ENCODE data around the gene LRRC75A.
A peak's percentile ranks its signal among the peaks of the same experiment; 100 is the strongest.

Gene LRRC75A

DNA sequence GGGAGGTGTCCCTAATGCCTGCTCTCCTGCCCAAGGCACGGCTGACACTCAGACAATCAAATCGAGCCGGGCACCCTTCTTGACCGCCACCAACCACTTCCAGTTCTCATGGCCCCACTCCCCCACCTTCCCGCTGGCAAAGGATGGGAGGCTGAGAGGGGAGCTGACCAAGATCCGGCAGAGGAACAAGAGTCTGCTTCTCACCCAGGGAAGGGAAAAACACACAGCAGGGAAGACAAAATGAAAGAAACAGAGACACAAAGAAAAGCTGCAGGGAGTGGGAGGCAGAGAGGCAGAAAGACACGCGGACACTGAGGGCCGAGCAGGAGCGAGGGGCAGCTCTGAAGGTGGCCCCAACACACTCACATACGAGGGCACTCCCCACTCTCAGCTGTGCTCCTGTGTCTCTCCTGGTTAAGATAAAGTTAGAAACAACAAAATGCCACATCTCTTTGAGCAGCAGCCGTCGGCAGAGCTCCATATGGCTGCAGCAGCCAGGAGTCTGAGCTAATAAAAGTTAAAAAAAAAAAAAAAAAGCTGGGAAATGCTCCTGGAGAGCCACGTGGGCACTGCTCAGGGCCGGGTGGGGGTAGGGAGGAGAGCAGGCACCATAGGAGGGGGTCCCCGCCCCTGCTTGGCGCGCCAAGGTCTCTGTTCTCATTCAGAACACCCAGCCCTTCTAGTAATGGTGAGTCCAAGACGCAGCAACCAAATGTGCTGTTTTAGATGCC lies 7.4 kb downstream of the LRRC75A start:
- peaks cover 11% of the 10 kb centered on the region for H3K4me1 Mint-ChIP-seq
- H3K9me3 Mint-ChIP-seq, result no peaks in the 10 kb centered on the region
- ATAC-seq, result no peak
- DNase-seq (ENCODE audit: low spot score in 2 of 2), result no peak
- no peak overlapping the region for H3K27ac Mint-ChIP-seq
- no peak overlapping the region for H3K4me3 Mint-ChIP-seq
- no peaks in the 10 kb centered on the region for H3K36me3 Mint-ChIP-seq

DNA sequence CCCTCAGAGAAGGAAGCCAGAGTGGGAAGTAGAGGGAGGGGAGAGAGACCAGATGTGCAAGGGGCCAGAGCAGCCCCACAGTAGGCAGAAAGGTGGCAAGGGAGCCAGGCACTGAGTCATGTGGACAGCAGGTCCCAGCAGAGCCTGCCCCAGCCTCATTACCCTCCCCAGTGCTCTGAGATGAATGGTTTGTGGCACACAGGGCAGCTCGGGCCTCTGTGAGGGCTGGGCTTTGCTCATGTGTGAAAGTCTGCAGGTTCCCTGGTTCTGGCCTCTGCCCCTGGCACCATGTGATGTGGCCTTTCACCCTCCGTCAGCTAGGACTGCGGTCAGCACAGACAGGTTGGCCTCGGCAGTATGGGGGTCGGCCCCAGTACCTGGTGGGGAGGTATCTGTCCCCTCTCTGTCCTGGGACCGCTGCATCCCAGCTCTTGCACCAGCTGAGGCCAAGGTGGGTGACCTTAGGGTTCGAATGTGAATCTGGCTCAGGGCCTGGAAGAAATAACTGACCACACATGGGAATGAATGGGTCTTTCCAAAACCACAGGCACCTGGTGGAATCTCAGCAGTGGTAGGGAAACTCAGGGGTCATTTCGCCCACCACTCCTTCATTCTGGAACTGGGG lies 8.9 kb downstream of the LRRC75A start:
- no peak for DNase-seq (ENCODE audit: low spot score in 2 of 2)
- Mint-ChIP-seq H3K36me3 (no peaks in the 10 kb centered on the region), H3K4me1 (peaks cover 5% of the 10 kb centered on the region), H3K27ac (no peak overlapping the region), H3K9me3 (no peaks in the 10 kb centered on the region), H3K4me3 (no peak overlapping the region)
- ATAC-seq, result no peak

GRCh38 chr17:16482253-16482652 lies 9.7 kb downstream of the LRRC75A start:
- Mint-ChIP-seq H3K36me3 (no peaks in the 10 kb centered on the region), H3K9me3 (no peaks in the 10 kb centered on the region), H3K27ac (no peak overlapping the region), H3K4me3 (no peak overlapping the region), H3K4me1 (peaks cover 5% of the 10 kb centered on the region)
- no peak for ATAC-seq
- DNase-seq (ENCODE audit: low spot score in 2 of 2), result no peak

DNA sequence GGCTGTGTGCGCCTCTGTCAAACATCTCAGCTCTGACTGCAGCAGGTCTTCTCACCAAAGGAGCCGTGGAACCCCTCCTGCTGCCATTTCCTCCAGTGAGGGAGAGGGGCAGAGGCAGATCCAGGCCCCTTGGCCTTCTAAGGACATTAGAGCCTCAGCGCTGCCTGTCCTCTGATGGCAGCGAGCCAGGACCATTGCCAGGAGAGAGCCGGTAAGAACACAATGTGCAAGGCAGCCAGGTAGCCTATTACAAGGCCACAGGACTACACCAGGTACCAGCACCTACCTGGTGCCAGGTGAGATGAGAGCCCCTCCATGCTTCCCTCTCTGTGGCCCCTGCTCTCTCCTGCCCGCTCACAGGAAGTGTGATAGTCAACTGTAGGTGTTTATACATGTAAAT lies 11.0 kb downstream of the LRRC75A start:
- H3K9me3 Mint-ChIP-seq, result no peaks in the 10 kb centered on the region
- no peak overlapping the region for H3K27ac Mint-ChIP-seq
- ATAC-seq (no peak), DNase-seq (ENCODE audit: low spot score in 2 of 2) (no peak)
- H3K36me3 Mint-ChIP-seq, result no peaks in the 10 kb centered on the region
- no peak overlapping the region for H3K4me3 Mint-ChIP-seq
- H3K4me1 Mint-ChIP-seq, result peaks cover 5% of the 10 kb centered on the region

- no peaks in the 10 kb centered on the region for H3K36me3 Mint-ChIP-seq
- peaks cover 1% of the 10 kb centered on the region for H3K4me1 Mint-ChIP-seq
- ATAC-seq (no peak), DNase-seq (ENCODE audit: low spot score in 2 of 2) (no peak)
- no peak overlapping the region for H3K27ac Mint-ChIP-seq
- H3K4me3 Mint-ChIP-seq, result no peak overlapping the region
- no peaks in the 10 kb centered on the region for H3K9me3 Mint-ChIP-seq
Measured at GRCh38 chr17:16479264-16479663, 12.7 kb downstream of the LRRC75A start.

DNA sequence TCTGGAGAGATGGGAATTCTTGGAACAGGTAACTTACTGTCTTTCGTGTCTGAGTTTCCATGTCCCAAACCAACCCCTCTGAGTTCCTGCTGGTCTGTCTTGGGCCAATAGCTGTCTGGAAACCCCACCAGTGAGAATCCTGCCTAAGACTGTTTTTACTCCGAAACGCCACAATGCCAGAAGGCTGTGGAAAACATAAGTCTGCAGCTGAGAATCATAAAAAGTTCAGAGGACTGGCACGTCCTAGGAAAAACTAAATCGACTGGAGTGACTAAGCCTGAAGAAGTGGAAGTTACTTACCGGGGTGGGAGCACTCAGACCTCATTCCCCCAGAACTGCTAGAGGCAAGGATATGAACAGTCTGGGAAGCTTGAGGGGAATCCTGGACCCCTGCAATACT lies 13.3 kb downstream of the LRRC75A start:
- no peak overlapping the region for H3K4me3 Mint-ChIP-seq
- DNase-seq (ENCODE audit: low spot score in 2 of 2), result no peak
- H3K9me3 Mint-ChIP-seq, result no peaks in the 10 kb centered on the region
- H3K4me1 Mint-ChIP-seq, result no peaks in the 10 kb centered on the region
- H3K27ac Mint-ChIP-seq, result no peak overlapping the region
- ATAC-seq, result no peak
- H3K36me3 Mint-ChIP-seq, result no peaks in the 10 kb centered on the region

DNA sequence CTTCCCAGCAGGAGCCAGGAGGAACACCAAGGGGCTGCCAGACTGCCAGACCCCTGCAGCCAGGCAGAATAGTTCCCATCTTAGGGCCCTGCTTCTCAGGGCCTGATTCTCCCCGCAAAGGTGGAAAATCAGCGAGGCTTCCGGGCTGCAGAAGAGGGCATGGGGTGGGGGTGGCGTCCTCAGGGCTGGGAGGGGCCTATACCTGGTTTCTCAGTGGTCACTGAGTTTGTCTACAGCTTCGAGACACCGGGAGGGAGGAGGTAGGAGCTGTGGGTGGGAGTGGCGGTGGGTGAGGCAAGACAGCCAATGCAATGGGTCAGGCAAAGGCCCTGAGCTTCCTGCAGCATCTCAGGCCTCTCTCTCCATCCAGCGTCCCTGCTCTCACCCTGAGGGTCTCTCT lies 14.3 kb downstream of the LRRC75A start:
- ATAC-seq (no peak), DNase-seq (ENCODE audit: low spot score in 2 of 2) (no peak)
- Mint-ChIP-seq H3K36me3 (no peaks in the 10 kb centered on the region), H3K4me3 (no peak overlapping the region), H3K27ac (no peak overlapping the region), H3K9me3 (no peaks in the 10 kb centered on the region), H3K4me1 (no peaks in the 10 kb centered on the region)

DNA sequence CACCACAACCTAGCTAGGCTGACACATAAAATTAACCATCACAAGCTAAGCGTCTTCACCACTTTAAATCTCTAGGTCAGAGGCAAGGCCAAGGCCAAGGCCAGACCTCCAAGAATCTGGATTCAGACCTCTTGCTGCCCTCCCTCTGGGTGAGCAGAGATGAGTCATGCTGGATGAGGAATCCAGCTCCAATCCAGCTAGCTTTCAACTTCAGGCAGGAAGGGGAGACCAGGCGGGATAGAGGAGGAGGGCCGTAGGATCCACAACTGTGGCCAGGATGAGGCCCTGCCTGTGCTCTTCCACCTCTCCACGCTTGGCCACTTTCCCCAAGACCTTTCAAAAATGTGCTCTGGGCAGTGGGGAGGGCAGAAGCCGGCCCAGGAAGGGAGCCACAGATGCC lies 14.7 kb downstream of the LRRC75A start:
- H3K4me3 Mint-ChIP-seq, result no peak overlapping the region
- DNase-seq (ENCODE audit: low spot score in 2 of 2), result no peak
- no peak overlapping the region for H3K27ac Mint-ChIP-seq
- H3K4me1 Mint-ChIP-seq, result no peaks in the 10 kb centered on the region
- H3K9me3 Mint-ChIP-seq, result no peaks in the 10 kb centered on the region
- no peaks in the 10 kb centered on the region for H3K36me3 Mint-ChIP-seq
- ATAC-seq, result no peak

DNA sequence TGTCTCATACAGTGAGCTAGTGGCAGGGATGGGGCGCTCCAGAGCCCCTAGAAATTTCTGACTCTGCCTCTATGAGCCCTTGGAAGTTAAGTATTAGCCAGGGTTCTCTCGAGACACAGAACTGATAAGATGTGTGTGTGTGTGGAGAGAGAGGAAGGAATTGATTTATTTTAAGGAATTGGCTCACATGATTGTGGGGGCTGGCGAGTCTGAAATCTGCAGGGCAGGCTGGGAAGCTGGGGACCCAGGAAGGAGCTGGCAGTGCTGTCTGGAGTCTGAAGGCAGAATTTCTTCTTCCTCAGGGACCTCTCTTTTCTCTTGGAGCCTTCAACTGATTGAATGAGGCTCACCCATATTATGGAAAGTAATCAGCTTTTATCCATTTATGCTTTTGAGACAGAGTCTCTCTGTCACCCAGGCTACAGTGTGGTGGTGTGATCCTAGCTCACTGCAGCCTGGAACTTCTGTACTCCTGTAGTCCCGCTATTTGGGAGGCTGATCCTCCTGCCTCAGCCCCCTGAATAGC lies 16.8 kb downstream of the LRRC75A start:
- ATAC-seq, result no peak
- no peaks in the 10 kb centered on the region for H3K9me3 Mint-ChIP-seq

GRCh38 chr17:16474012-16474725 lies 17.8 kb downstream of the LRRC75A start:
- no peaks in the 10 kb centered on the region for H3K4me1 Mint-ChIP-seq
- no peak overlapping the region for H3K27ac Mint-ChIP-seq
- peaks cover 7% of the 10 kb centered on the region for H3K36me3 Mint-ChIP-seq
- no peak overlapping the region for H3K4me3 Mint-ChIP-seq
- no peak for DNase-seq (ENCODE audit: low spot score in 2 of 2)
- ATAC-seq, result no peak
- no peaks in the 10 kb centered on the region for H3K9me3 Mint-ChIP-seq

More for the DNA sequence above, 16.8 kb downstream of the LRRC75A start:
- Mint-ChIP-seq H3K27ac (no peak overlapping the region), H3K4me3 (no peak overlapping the region), H3K4me1 (no peaks in the 10 kb centered on the region), H3K36me3 (peaks cover 7% of the 10 kb centered on the region)
- no peak for DNase-seq (ENCODE audit: low spot score in 2 of 2)

- H3K27ac Mint-ChIP-seq, result no peak overlapping the region
- DNase-seq (ENCODE audit: low spot score in 2 of 2) (no peak), ATAC-seq (no peak)
- peaks cover 7% of the 10 kb centered on the region for H3K36me3 Mint-ChIP-seq
- H3K4me3 Mint-ChIP-seq, result no peak overlapping the region
- no peaks in the 10 kb centered on the region for H3K9me3 Mint-ChIP-seq
- H3K4me1 Mint-ChIP-seq, result no peaks in the 10 kb centered on the region
Measured at GRCh38 chr17:16473044-16474011, 18.7 kb downstream of the LRRC75A start.

GRCh38 chr17:16472539-16472938 lies 19.5 kb downstream of the LRRC75A start:
- ATAC-seq, result no peak
- Mint-ChIP-seq H3K4me1 (no peaks in the 10 kb centered on the region), H3K9me3 (no peaks in the 10 kb centered on the region), H3K36me3 (peaks cover 7% of the 10 kb centered on the region), H3K4me3 (no peak overlapping the region), H3K27ac (no peak overlapping the region)
- DNase-seq (ENCODE audit: low spot score in 2 of 2), result no peak

- no peak for ATAC-seq
- Mint-ChIP-seq H3K4me3 (no peak overlapping the region), H3K27ac (peak overlapping the region; percentile 62), H3K36me3 (peaks cover 7% of the 10 kb centered on the region), H3K4me1 (no peaks in the 10 kb centered on the region), H3K9me3 (no peaks in the 10 kb centered on the region)
- no peak for DNase-seq (ENCODE audit: low spot score in 2 of 2)
Measured at GRCh38 chr17:16471295-16471694, 20.7 kb downstream of the LRRC75A start.

DNA sequence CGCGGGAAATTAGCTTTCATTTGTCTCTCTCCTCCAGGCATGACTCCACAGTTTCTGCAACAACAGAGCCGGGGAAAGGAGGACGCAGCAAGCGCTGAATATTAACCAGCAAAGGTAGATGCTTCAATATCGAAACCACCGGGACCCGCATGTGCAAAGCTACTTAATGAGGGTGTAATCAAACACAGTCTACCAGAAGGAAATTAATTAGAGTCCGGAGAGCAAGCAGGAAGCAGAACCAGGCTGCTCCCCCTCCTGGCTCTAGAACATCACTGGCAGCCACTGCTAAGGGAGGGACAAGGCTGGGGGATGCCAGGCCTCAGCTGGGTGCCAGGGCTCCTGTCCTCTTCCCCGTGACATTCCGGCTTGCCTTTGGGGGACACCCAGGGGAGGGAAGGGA lies 21.7 kb downstream of the LRRC75A start:
- Mint-ChIP-seq H3K4me3 (no peak overlapping the region), H3K36me3 (peaks cover 13% of the 10 kb centered on the region), H3K4me1 (no peaks in the 10 kb centered on the region), H3K27ac (peak overlapping the region; percentile 62), H3K9me3 (no peaks in the 10 kb centered on the region)
- ATAC-seq, result no peak
- DNase-seq (ENCODE audit: low spot score in 2 of 2), result no peak
